Measurements from ENCODE around the gene CCDC106. TPM values are rescaled to one million over a fixed set of nuclear protein-coding genes. Genes with fewer than 3 reads are reported as not detected.
A peak's percentile ranks its signal among the peaks of the same experiment; 100 is the strongest.

Gene CCDC106
- total and polyA plus RNA-seq, 2 of the 4 experiments (the other 2 are of a cell fraction), result 2.3 to 13.6 TPM

- Histone ChIP-seq H3K79me1 (ENCODE audit: low read depth in 1 of 2, low read length in 2 of 2) (peaks cover 7 to 35% of the 10 kb centered on the region in 2 experiments), H4K20me1 (ENCODE audit: insufficient read depth, low read length) (peaks cover 3% of the 10 kb centered on the region; the same call in 1 of the 2 replicates), H2BK5ac (ENCODE audit: low read depth, low read length, poor library complexity, severe bottlenecking) (peak within 1 kb of the TSS; percentile 95), H2AK9ac (replicated peaks; ENCODE audit: low read depth, low read length, poor library complexity) (no peak within 1 kb of the TSS), H3K4me2 (ENCODE audit: low read depth, low read length) (peak within 1 kb of the TSS; percentile 97), H2AK5ac (ENCODE audit: low read depth, low read length) (peak within 1 kb of the TSS; percentile 44; the same call in 1 of the 2 replicates), H4K91ac (ENCODE audit: insufficient read depth, low read depth, low read length) (peak within 1 kb of the TSS; percentile 70; the same call in 1 of the 2 replicates), H3K9me1 (ENCODE audit: insufficient read depth, low read length) (peaks cover 11% of the 10 kb centered on the region; the same call in 1 of the 2 replicates), H3K4me1 (ENCODE audit: control insufficient read depth, insufficient read depth, low read length) (peaks cover 7% of the 10 kb centered on the region), H2BK15ac (ENCODE audit: low read depth, low read length) (no peak within 1 kb of the TSS; the same call in 2 of the 3 replicates), H3K27me3 (ENCODE audit: control insufficient read depth, insufficient read depth, low read length) (no peaks in the 10 kb centered on the region), H2BK120ac (ENCODE audit: low read depth, low read length) (peak within 1 kb of the TSS; percentile 53; the same call in 1 of the 2 replicates), H3K27ac (ENCODE audit: insufficient read depth, low read length) (peak within 1 kb of the TSS; percentile 99), H4K5ac (ENCODE audit: low read depth, low read length) (peak within 1 kb of the TSS; percentile 95; the same call in 1 of the 2 replicates), H3K9ac (ENCODE audit: low read depth, low read length) (peak within 1 kb of the TSS; percentile 87), H3K36me3 (ENCODE audit: control insufficient read depth, insufficient read depth, low read length) (peaks cover 13% of the 10 kb centered on the region; the same call in 1 of the 2 replicates), H2BK20ac (ENCODE audit: low read depth, low read length) (no peak within 1 kb of the TSS), H3K23ac (ENCODE audit: low read depth, low read length) (no peak within 1 kb of the TSS), H4K8ac (ENCODE audit: low read depth in 2 of 2, low read length in 2 of 2) (peak within 1 kb of the TSS; percentile 11 to 88), H3K4ac (ENCODE audit: low read depth, low read length) (peak within 1 kb of the TSS; percentile 78), H3K18ac (ENCODE audit: low read depth, low read length) (peak within 1 kb of the TSS; percentile 88; the same call in 1 of the 2 replicates), H3K14ac (replicated peaks; ENCODE audit: low read depth, low read length) (peak within 1 kb of the TSS; percentile 66), H3K4me3 (ENCODE audit: insufficient read depth, low read depth, low read length) (peak within 1 kb of the TSS; percentile 83), H3K56ac (ENCODE audit: extremely low read depth, insufficient read depth, low read length) (peak within 1 kb of the TSS; percentile 30; the same call in 1 of the 2 replicates), H3K9me3 (ENCODE audit: control insufficient read depth, insufficient read depth, low read length) (no peaks in the 10 kb centered on the region), H2AFZ (replicated peaks; ENCODE audit: low read length, poor library complexity) (peak within 1 kb of the TSS; percentile 93)
- BruUV-seq (replicated peaks), result no TSS peak
- peak; percentile 83; the same call in 1 of the 2 replicates for TF ChIP-seq MAZ (IDR thresholded peaks at IDR 0.05; ENCODE audit: borderline replicate concordance, low read depth, low read length)
- TF ChIP-seq CHD1 (IDR thresholded peaks at IDR 0.05; ENCODE audit: low read depth, low read length), result no peak
- TF ChIP-seq POLR2A (IDR thresholded peaks at IDR 0.05; ENCODE audit: low read depth, low read length), result peak; percentile 85
- no peak for TF ChIP-seq MAFK (IDR thresholded peaks at IDR 0.05; ENCODE audit: low read depth, low read length)
- peak; percentile 17; the same call in 1 of the 2 replicates for TF ChIP-seq MXI1 (IDR thresholded peaks at IDR 0.05; ENCODE audit: borderline replicate concordance, low read depth, low read length)
- TF ChIP-seq USF2 (IDR thresholded peaks at IDR 0.05; ENCODE audit: low read depth, low read length), result no peak; the same call in 1 of the 2 replicates
- no peak for TF ChIP-seq SMC3 (IDR thresholded peaks at IDR 0.05; ENCODE audit: low read depth, low read length)
- DNase-seq (peak; percentile 90), ATAC-seq (ENCODE audit: low read depth) (peak; percentile 93)
- dilution Hi-C loops (cut with HindIII; ENCODE audit: low sequenced_read_pairs, unreplicated experiment), result no loop called here
- WGBS, 2 experiments (ENCODE audit: extremely low coverage in 2 of 2, insufficient read length in 1 of 2), result 0% methylated on average over 10 of the region's 56 CpGs; no CpG with 5 or more reads in 1 of the 2 experiments
- CTCF ChIA-PET, result interaction anchor here (0.6 to 2.0 kb wide), 2 partner anchors 18 to 541 kb away, joined by 4 to 6 read pairs; no protein-coding TSS in a partner anchor
- in situ Hi-C loops (cut with MboI; ENCODE audit: low sequenced_read_pairs), result loop anchor here (25.0 kb wide), 2 partner anchors 337 to 512 kb away; partner anchors contain the start of genes BRSK1, HSPBP1 and PPP1R12C
- intact Hi-C loops (cut with micrococcal nuclease), result no loop called here
- POLR2A ChIA-PET (ENCODE audit: unreplicated experiment), result interaction anchor here (0.6 to 1.0 kb wide), 3 partner anchors 26 to 132 kb away, joined by 3 to 10 read pairs (median 4); partner anchors contain the start of gene FIZ1
Observed at GRCh38 chr19:55624109-55625003, 23.7 kb upstream of the CCDC106 start, which contains the start of gene ZNF784. Gene ZNF784 (minus strand): TSS chr19:55624566. CDS start chr19:55624561, 5 bp downstream.

All from IMR-90 (cell line).